A673 (cell line): Measurements from ENCODE around the gene TRIM66. TPM values are rescaled to one million over a fixed set of nuclear protein-coding genes. Genes with fewer than 3 reads are reported as not detected.

Source experiments
- BruUV-seq: library from RNA; stranded (reverse); fragments of 400-500 nt; replicated peaks from 2 replicates; lab custom pipeline; 2021; lab: Mats Ljungman, UMichigan
- CTCF ChIA-PET: fragments of 300-600 bp; sonication (Branson Sonifier 250); formaldehyde crosslinking; loops from one replicate; lab custom pipeline; 2022; ENCODE audit warnings: antibody characterized with exemption; lab: Charles Lee
- POLR2A ChIA-PET: fragments of 300-600 bp; sonication (Branson Sonifier 250); formaldehyde crosslinking; loops from one replicate; lab custom pipeline; 2022; ENCODE audit warnings: antibody characterized with exemption; ENCODE audit not compliant: low non-redundant PET; lab: Charles Lee
- DNase-seq: peaks from one replicate; pipeline ENCODE4 v3.0.0-alpha.2; 2015; ENCODE audit warnings: low spot score
- H3K27ac ChIP-seq: fragments of 200-600 bp; sonication (generic); 2 replicates; pipeline ENCODE4 v1.5.1; 2016; ENCODE audit warnings: mixed run types, low read depth, mild to moderate bottlenecking, mixed read lengths, antibody characterized with exemption, low read length; ENCODE audit not compliant: poor library complexity, severe bottlenecking
- H3K27me3 ChIP-seq: fragments of 200-600 bp; sonication (generic); replicated peaks from 2 replicates; pipeline ENCODE4 v1.6.1; 2017; ENCODE audit warnings: mixed run types, low read depth, mild to moderate bottlenecking, mixed read lengths, antibody characterized with exemption, low read length; ENCODE audit not compliant: insufficient read depth, poor library complexity
- H3K36me3 ChIP-seq: fragments of 200-600 bp; sonication (generic); 2 replicates; pipeline ENCODE4 v1.6.1; 2016; ENCODE audit warnings: mixed run types, mild to moderate bottlenecking, mixed read lengths, antibody characterized with exemption, low read length; ENCODE audit not compliant: insufficient read depth, poor library complexity, severe bottlenecking
- H3K4me1 ChIP-seq: fragments of 200-600 bp; sonication (generic); 2 replicates; pipeline ENCODE4 v1.6.1; 2017; ENCODE audit warnings: mixed run types, mild to moderate bottlenecking, mixed read lengths, antibody characterized with exemption, low read length; ENCODE audit not compliant: insufficient read depth, poor library complexity, severe bottlenecking
- H3K4me3 ChIP-seq: fragments of 200-600 bp; sonication (generic); 2 replicates; pipeline ENCODE4 v1.5.1; 2016; ENCODE audit warnings: low read depth, mixed run types, mild to moderate bottlenecking, mixed read lengths, low read length; ENCODE audit not compliant: poor library complexity, severe bottlenecking
- H3K9me3 ChIP-seq: fragments of 200-600 bp; sonication (generic); 2 replicates; pipeline ENCODE4 v1.6.1; 2016; ENCODE audit warnings: mixed run types, low read depth, mild to moderate bottlenecking, mixed read lengths, antibody characterized with exemption, low read length; ENCODE audit not compliant: poor library complexity, severe bottlenecking
- EZH2 ChIP-seq: fragments of 200-600 bp; sonication (generic); IDR thresholded peaks from 2 replicates; pipeline ENCODE4 v1.6.1; 2017; ENCODE audit warnings: borderline replicate concordance, low read depth, mild to moderate bottlenecking, mixed read lengths, antibody characterized with exemption, low read length; ENCODE audit not compliant: poor library complexity, severe bottlenecking
- intact Hi-C: fragments of 100-400 bp; cut with micrococcal nuclease; formaldehyde crosslinking; loops from one replicate; pipeline ENCODE4 v1.10.0; 2022; ENCODE audit not compliant: unreplicated experiment
- total RNA-seq: library from RNA; stranded (reverse); gene quantifications from 2 replicates; pipeline ENCODE4 v1.2.3, GENCODE V29; 2021
- TF ChIP-seq, protein P1 (sequence below): fragments of 300-800, 200-600 bp; sonication (generic); conservative IDR thresholded peaks from 2 replicates; pipeline ENCODE4 v1.5.1; 2017; ENCODE audit warnings: low read depth, mild to moderate bottlenecking, antibody characterized with exemption, low read length, moderate library complexity, mixed read lengths

Gene TRIM66
- total RNA-seq, 1 experiment from 2014 or later, result 9.7 TPM

DNA sequence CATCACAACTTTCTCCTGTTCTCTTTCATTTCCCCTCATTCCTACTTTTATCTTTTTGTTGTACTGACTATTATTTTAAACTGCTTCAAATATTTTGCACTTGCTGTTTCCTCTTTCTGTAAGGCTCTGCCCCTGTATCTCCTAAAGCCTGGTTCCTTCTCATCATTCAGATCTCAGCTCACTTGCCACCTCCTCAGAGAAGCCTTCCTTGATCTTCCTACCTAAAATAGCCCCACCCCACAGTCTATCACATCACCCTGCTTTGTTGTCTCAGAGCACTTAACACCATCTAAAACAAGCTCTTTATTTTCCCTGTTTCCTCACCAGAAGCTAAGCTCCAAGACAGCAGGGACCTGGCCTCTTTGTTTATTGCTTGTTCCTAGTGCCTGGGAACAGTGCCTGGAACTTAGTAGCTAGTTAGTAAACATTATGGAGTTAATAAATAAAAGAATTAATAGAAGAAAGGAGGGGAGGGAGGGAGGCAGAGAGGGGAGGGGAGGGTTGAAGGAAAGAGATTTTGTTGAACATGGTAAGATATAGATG, 85.9 kb downstream of the TRIM66 start:
- no peak for DNase-seq
- no peak overlapping the region for H3K27ac ChIP-seq
- no peaks in the 10 kb centered on the region for H3K36me3 ChIP-seq
- ChIA-PET CTCF (no interaction called here), POLR2A (interaction anchor here (0.6 kb wide), 1 partner anchor 168 kb away, joined by 12 read pairs; no protein-coding TSS in a partner anchor)
- H3K9me3 ChIP-seq, result no peaks in the 10 kb centered on the region
- intact Hi-C loops, result no loop called here
- no peaks in the 10 kb centered on the region for H3K4me1 ChIP-seq
- H3K4me3 ChIP-seq, result no peak overlapping the region
- peaks cover 69% of the 10 kb centered on the region for H3K27me3 ChIP-seq
- BruUV-seq, result no TSS peak
- TF ChIP-seq, protein P1, sequence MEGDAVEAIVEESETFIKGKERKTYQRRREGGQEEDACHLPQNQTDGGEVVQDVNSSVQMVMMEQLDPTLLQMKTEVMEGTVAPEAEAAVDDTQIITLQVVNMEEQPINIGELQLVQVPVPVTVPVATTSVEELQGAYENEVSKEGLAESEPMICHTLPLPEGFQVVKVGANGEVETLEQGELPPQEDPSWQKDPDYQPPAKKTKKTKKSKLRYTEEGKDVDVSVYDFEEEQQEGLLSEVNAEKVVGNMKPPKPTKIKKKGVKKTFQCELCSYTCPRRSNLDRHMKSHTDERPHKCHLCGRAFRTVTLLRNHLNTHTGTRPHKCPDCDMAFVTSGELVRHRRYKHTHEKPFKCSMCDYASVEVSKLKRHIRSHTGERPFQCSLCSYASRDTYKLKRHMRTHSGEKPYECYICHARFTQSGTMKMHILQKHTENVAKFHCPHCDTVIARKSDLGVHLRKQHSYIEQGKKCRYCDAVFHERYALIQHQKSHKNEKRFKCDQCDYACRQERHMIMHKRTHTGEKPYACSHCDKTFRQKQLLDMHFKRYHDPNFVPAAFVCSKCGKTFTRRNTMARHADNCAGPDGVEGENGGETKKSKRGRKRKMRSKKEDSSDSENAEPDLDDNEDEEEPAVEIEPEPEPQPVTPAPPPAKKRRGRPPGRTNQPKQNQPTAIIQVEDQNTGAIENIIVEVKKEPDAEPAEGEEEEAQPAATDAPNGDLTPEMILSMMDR, result no peak
- no peak for TF ChIP-seq EZH2

DNA sequence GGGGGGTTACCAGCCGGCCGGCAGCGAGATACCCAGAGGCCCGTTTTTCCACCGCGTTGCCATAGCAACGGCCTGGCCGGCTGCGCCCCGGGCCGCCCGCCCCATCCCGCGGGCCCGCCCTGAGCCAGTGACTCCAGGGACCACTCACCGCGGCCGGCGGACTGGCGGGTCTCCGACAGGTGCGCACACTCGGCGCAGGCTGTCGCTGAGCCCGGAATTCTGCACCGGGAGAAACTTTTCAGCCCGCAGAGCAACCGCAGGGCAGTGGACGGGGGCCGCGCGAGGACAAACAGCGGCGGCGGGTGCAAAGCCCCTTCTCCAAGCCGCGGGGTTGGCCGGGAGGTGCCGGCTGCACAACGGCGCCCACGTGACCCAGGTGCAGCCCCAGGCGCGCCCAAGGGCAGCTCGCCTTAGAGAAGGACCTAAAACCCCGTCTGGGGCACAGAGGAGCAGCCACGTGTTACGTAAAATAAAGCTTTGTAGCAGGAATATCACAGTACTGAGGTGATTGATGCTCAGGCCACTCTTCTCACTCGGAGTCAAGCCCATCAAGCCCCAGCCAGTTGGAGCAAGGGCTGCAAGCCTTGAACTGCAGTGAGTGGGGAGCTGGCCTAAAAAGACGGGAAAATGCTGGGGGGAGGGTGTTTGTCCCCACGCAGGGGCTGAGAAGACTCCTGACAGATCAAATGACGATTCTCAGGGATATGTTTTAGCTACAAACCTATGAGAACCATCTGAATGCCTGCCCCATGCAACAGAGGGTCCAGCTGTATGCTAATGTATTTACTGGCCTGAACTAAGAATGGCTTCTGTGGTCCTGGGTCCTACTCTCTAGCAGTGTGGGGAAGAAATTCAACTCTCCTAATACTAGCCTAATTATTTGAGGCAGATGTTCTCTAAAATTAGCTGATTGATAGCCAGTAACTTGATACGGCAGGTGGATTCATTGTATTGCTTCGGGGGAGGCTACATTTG, 88.2 kb downstream of the TRIM66 start, which contains the start of gene STK33:
Gene STK33 (minus strand): TSS at position 294 of the 975 bp plus-strand sequence. CDS start 119,323 bp downstream, outside the sequence.
- H3K27me3 ChIP-seq, result peaks cover 91% of the 10 kb centered on the region
- no peaks in the 10 kb centered on the region for H3K4me1 ChIP-seq
- no peak within 1 kb of the TSS for H3K4me3 ChIP-seq
- DNase-seq, result no peak
- ChIA-PET CTCF (no interaction called here), POLR2A (no interaction called here)
- TF ChIP-seq, protein P1, result no peak
- no peak for TF ChIP-seq EZH2
- H3K9me3 ChIP-seq, result no peaks in the 10 kb centered on the region
- no peaks in the 10 kb centered on the region for H3K36me3 ChIP-seq
- no peak within 1 kb of the TSS for H3K27ac ChIP-seq
- intact Hi-C loops, result no loop called here
- no TSS peak for BruUV-seq

DNA sequence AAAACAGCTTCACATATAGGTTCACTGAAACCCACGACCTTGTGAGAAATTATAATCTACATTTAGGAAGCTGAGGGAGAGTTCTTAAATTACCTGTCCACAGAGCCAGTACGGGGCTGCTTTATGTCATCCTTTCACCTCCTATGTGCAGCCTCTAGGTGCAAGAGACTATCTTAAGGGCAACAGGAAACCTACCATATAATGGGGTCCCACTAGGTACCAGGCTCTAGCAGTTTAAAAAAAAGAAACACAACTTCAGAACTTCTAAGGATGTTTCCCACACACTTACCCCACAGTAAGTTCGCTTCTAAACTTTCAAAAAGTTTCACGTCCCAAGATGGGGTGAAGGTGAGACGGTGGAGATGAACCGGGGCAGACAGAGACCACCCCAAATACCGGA, 89.0 kb downstream of the TRIM66 start:
- TF ChIP-seq EZH2, result no peak
- TF ChIP-seq, protein P1, result no peak
- no peak for DNase-seq
- no peaks in the 10 kb centered on the region for H3K36me3 ChIP-seq
- intact Hi-C loops, result no loop called here
- H3K4me3 ChIP-seq, result no peak overlapping the region
- ChIA-PET CTCF (no interaction called here), POLR2A (no interaction called here)
- H3K27ac ChIP-seq, result no peak overlapping the region
- BruUV-seq, result no TSS peak
- H3K9me3 ChIP-seq, result no peaks in the 10 kb centered on the region
- H3K27me3 ChIP-seq, result peaks cover 93% of the 10 kb centered on the region
- no peaks in the 10 kb centered on the region for H3K4me1 ChIP-seq
